H9 (cell line): ENCODE data around the gene IRF4. TPM values are rescaled to one million over a fixed set of nuclear protein-coding genes. Genes with fewer than 3 reads are reported as not detected.

ENCODE experiments used
- DNase-seq: peaks from one replicate; pipeline ENCODE4 v3.0.0-alpha.2; 2017
- H2AFZ ChIP-seq: one replicate; pipeline ENCODE4 v1.6.1; 2013; ENCODE audit warnings: mild to moderate bottlenecking, low read length, control low read depth, moderate library complexity
- H2AK5ac ChIP-seq: 2 replicates; pipeline ENCODE4 v1.6.1; 2013; ENCODE audit warnings: low read length, control low read depth, mixed read lengths; ENCODE audit not compliant: insufficient read length
- H2BK120ac ChIP-seq: one replicate; pipeline ENCODE4 v1.6.1; 2013; ENCODE audit warnings: low read depth, mild to moderate bottlenecking, low read length, control low read depth, inconsistent platforms; ENCODE audit not compliant: poor library complexity, severe bottlenecking
- H2BK12ac ChIP-seq: 2 replicates; pipeline ENCODE4 v1.6.1; 2013; ENCODE audit warnings: low read length, control low read depth, mixed read lengths, low read depth; ENCODE audit not compliant: insufficient read length
- H2BK15ac ChIP-seq: 2 replicates; pipeline ENCODE4 v1.6.1; 2013; ENCODE audit warnings: low read depth, low read length, control low read depth
- H2BK20ac ChIP-seq: one replicate; pipeline ENCODE4 v1.6.1; 2013; ENCODE audit warnings: low read depth, mild to moderate bottlenecking, low read length, control low read depth, inconsistent platforms; ENCODE audit not compliant: poor library complexity, severe bottlenecking
- H2BK5ac ChIP-seq: 2 replicates; pipeline ENCODE4 v1.6.1; 2013; ENCODE audit warnings: low read length, control low read depth, mixed read lengths; ENCODE audit not compliant: insufficient read length
- H3K14ac ChIP-seq: 2 replicates; pipeline ENCODE4 v1.6.1; 2013; ENCODE audit warnings: low read length, control low read depth; ENCODE audit not compliant: insufficient read depth
- H3K18ac ChIP-seq: 2 replicates; pipeline ENCODE4 v1.6.1; 2013; ENCODE audit warnings: low read depth, mild to moderate bottlenecking, mixed read lengths, low read length, control low read depth; ENCODE audit not compliant: insufficient read length
- H3K23ac ChIP-seq: 2 replicates; pipeline ENCODE4 v1.6.1; 2013; ENCODE audit warnings: low read length, control low read depth, mixed read lengths, low read depth; ENCODE audit not compliant: insufficient read length
- H3K23me2 ChIP-seq: 2 replicates; pipeline ENCODE4 v1.6.1; 2013; ENCODE audit warnings: low read depth, mild to moderate bottlenecking, mixed read lengths, low read length, control low read depth; ENCODE audit not compliant: insufficient read length, poor library complexity, severe bottlenecking
- H3K27ac ChIP-seq: 2 replicates; pipeline ENCODE4 v1.5.1; 2013; ENCODE audit warnings: low read length, control low read depth, mixed read lengths, low read depth; ENCODE audit not compliant: insufficient read length
- H3K27me3 ChIP-seq: 2 replicates; pipeline ENCODE4 v1.6.1; 2013; ENCODE audit warnings: low read length, control low read depth, inconsistent platforms; ENCODE audit not compliant: insufficient read depth
- H3K4ac ChIP-seq: 2 replicates; pipeline ENCODE4 v1.6.1; 2013; ENCODE audit warnings: low read depth, mild to moderate bottlenecking, control low read depth, inconsistent platforms, low read length, moderate library complexity
- H3K4me1 ChIP-seq: 2 replicates; pipeline ENCODE4 v1.6.1; 2013; ENCODE audit warnings: low read length, control low read depth, inconsistent platforms; ENCODE audit not compliant: insufficient read depth
- H3K4me2 ChIP-seq: 2 replicates; pipeline ENCODE4 v1.6.1; 2013; ENCODE audit warnings: low read length, control low read depth, mixed read lengths; ENCODE audit not compliant: insufficient read length, insufficient read depth
- H3K56ac ChIP-seq: 2 replicates; pipeline ENCODE4 v1.6.1; 2013; ENCODE audit warnings: low read depth, mild to moderate bottlenecking, mixed read lengths, low read length, control low read depth; ENCODE audit not compliant: insufficient read length
- H3K79me1 ChIP-seq: 2 replicates; pipeline ENCODE4 v1.6.1; 2013; ENCODE audit warnings: low read depth, mild to moderate bottlenecking, moderate library complexity, low read length, control low read depth, inconsistent platforms; ENCODE audit not compliant: insufficient read depth, poor library complexity, severe bottlenecking
- H3K79me2 ChIP-seq: 2 replicates; pipeline ENCODE4 v1.6.1; 2013; ENCODE audit warnings: low read length, control low read depth, inconsistent platforms; ENCODE audit not compliant: insufficient read depth
- H3K9ac ChIP-seq: 2 replicates; pipeline ENCODE4 v1.6.1; 2013; ENCODE audit warnings: low read length, control low read depth, mixed read lengths; ENCODE audit not compliant: insufficient read length; ENCODE audit errors: extremely low read depth
- H3K9me3 ChIP-seq: one replicate; pipeline ENCODE4 v1.6.1; 2013; ENCODE audit warnings: low read depth, low read length, inconsistent platforms; ENCODE audit not compliant: control insufficient read depth
- H3T11ph ChIP-seq: one replicate; pipeline ENCODE4 v1.6.1; 2013; ENCODE audit warnings: mild to moderate bottlenecking, low read length, control low read depth, inconsistent platforms
- H4K20me1 ChIP-seq: one replicate; pipeline ENCODE4 v1.6.1; 2013; ENCODE audit not compliant: control insufficient read depth, insufficient read length, insufficient read depth
- H4K5ac ChIP-seq: 2 replicates; pipeline ENCODE4 v1.6.1; 2013; ENCODE audit warnings: low read depth, mild to moderate bottlenecking, mixed read lengths, low read length, control low read depth; ENCODE audit not compliant: insufficient read length
- H4K8ac ChIP-seq: replicated peaks from 2 replicates; pipeline ENCODE4 v1.6.1; 2013; ENCODE audit warnings: low read length, control low read depth, mixed read lengths, low read depth; ENCODE audit not compliant: insufficient read length
- H4K91ac ChIP-seq: 2 replicates; pipeline ENCODE4 v1.6.1; 2013; ENCODE audit warnings: low read depth, mild to moderate bottlenecking, moderate library complexity, mixed read lengths, low read length, control low read depth; ENCODE audit not compliant: insufficient read length
- H3K27ac Mint-ChIP-seq, 3 experiments: 2 replicates in 2 of 3; 3 replicates in 1 of 3; pipeline ENCODE4 v1.8.0; 2020 to 2021; ENCODE audit warnings: mixed read lengths in 3 of 3, mild to moderate bottlenecking in 1 of 3, moderate library complexity in 1 of 3
- H3K27me3 Mint-ChIP-seq: 2 replicates; pipeline ENCODE4 v1.8.0; 2021; ENCODE audit warnings: low read depth, mild to moderate bottlenecking, moderate library complexity, mixed read lengths
- H3K36me3 Mint-ChIP-seq, 3 experiments: 2 replicates in 2 of 3; 3 replicates in 1 of 3; pipeline ENCODE4 v1.8.0; 2020 to 2021; ENCODE audit warnings: low read depth in 3 of 3, mixed read lengths in 3 of 3; ENCODE audit not compliant: insufficient read depth in 1 of 3
- H3K4me1 Mint-ChIP-seq, 2 experiments: 2 replicates each; pipeline ENCODE4 v1.8.0; 2020; ENCODE audit warnings: mixed read lengths in 2 of 2
- H3K4me3 Mint-ChIP-seq, 2 experiments: 2 replicates in 1 of 2; 3 replicates in 1 of 2; pipeline ENCODE4 v1.8.0; 2020 to 2021; ENCODE audit warnings: mild to moderate bottlenecking in 2 of 2, mixed read lengths in 2 of 2, moderate library complexity in 1 of 2
- H3K9me3 Mint-ChIP-seq, 2 experiments: 2 replicates in 1 of 2; 3 replicates in 1 of 2; pipeline ENCODE4 v1.8.0; 2020; ENCODE audit warnings: mild to moderate bottlenecking in 2 of 2, mixed read lengths in 2 of 2, moderate library complexity in 1 of 2
- WGBS: extraction: QIAGEN DNeasy Blood & Tissue Kit; methylation state at CpG from one replicate; pipeline ENCODE4 v1.1.7; 2013; ENCODE audit warnings: missing lambda C conversion rate, low lambda C conversion rate, mixed read lengths; ENCODE audit not compliant: insufficient read length; ENCODE audit errors: extremely low coverage; 5-methylcytosine and 5-hydroxymethylcytosine counted together
- total RNA-seq: library from RNA; stranded (reverse); gene quantifications from 2 replicates; pipeline ENCODE4 v1.2.1, GENCODE V29; 2021
- TF ChIP-seq, protein P1 (sequence below): fragments of 200-600 bp; sonication (generic); conservative IDR thresholded peaks from 3 replicates; pipeline ENCODE4 v1.8.0; 2021; ENCODE audit warnings: antibody characterized with exemption, mild to moderate bottlenecking

The IRF4 gene
- total RNA-seq, 1 experiment from 2014 or later, result 0.31 TPM

DNA sequence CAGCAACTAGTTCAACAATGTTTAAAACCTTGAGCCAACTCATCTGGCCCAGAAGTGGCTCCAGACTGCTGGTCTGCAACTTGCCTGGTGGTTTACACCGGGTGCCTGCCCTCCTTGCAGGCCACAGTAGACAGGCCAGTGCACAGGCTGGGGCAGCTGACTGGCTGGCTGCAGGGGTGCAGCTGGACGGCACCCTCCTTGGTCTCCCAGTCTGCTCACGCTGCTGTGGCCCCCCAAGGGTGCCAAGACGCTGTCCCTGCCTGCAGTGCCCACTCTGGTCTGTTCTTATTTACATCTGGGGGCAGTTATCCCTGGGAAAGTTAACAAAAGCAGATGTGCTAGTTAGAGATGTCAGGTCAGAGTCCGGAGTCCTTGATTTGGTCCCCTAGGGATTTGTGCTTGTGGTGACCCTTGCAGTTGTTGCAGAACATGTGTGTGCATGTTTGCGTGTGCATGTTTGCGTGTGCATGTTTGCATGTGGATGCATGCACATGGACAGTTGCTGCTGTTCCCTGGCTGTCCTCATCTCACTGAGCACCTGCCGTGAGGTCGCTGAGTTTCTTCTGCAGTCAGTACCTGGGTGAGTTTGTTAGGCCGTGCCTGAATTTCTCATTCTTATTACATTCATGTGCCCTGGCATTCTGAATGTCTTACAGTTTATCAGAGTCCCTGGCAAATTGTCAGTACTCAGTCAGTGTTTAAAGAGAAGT, 48.2 kb upstream of the IRF4 start:
- Mint-ChIP-seq H3K4me3 (no peak overlapping the region), H3K27me3 (peaks cover 2% of the 10 kb centered on the region), H3K27ac (no peak overlapping the region), H3K36me3 (peaks cover 12 to 54% (median 17%) of the 10 kb centered on the region in 3 experiments), H3K4me1 (no peaks in the 10 kb centered on the region), H3K9me3 (peaks cover 90 to 91% of the 10 kb centered on the region in 2 experiments)
- no peak overlapping the region for H3K14ac ChIP-seq
- no peak overlapping the region for H2AK5ac ChIP-seq
- H3K23ac ChIP-seq, result no peak overlapping the region
- H3K79me1 ChIP-seq, result no peaks in the 10 kb centered on the region
- no CpG with 5 or more reads among the region's 10 CpGs for WGBS
- H3K23me2 ChIP-seq, result no peaks in the 10 kb centered on the region
- no peak overlapping the region for H4K91ac ChIP-seq
- no peak overlapping the region for H4K8ac ChIP-seq
- TF ChIP-seq, protein P1, sequence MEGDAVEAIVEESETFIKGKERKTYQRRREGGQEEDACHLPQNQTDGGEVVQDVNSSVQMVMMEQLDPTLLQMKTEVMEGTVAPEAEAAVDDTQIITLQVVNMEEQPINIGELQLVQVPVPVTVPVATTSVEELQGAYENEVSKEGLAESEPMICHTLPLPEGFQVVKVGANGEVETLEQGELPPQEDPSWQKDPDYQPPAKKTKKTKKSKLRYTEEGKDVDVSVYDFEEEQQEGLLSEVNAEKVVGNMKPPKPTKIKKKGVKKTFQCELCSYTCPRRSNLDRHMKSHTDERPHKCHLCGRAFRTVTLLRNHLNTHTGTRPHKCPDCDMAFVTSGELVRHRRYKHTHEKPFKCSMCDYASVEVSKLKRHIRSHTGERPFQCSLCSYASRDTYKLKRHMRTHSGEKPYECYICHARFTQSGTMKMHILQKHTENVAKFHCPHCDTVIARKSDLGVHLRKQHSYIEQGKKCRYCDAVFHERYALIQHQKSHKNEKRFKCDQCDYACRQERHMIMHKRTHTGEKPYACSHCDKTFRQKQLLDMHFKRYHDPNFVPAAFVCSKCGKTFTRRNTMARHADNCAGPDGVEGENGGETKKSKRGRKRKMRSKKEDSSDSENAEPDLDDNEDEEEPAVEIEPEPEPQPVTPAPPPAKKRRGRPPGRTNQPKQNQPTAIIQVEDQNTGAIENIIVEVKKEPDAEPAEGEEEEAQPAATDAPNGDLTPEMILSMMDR, result no peak
- no peak overlapping the region for H2BK20ac ChIP-seq
- H2BK5ac ChIP-seq, result no peak overlapping the region
- H3T11ph ChIP-seq, result no peak overlapping the region
- H3K79me2 ChIP-seq, result no peaks in the 10 kb centered on the region
- no peak overlapping the region for H3K27ac ChIP-seq
- H2BK15ac ChIP-seq, result no peak overlapping the region
- H3K4me2 ChIP-seq, result no peak overlapping the region
- H2BK120ac ChIP-seq, result no peak overlapping the region
- H4K20me1 ChIP-seq, result no peaks in the 10 kb centered on the region
- H2AFZ ChIP-seq, result no peak overlapping the region
- H3K18ac ChIP-seq, result no peak overlapping the region
- DNase-seq, result no peak
- H2BK12ac ChIP-seq, result no peak overlapping the region
- H3K27me3 ChIP-seq, result no peaks in the 10 kb centered on the region
- H3K4ac ChIP-seq, result no peak overlapping the region
- H4K5ac ChIP-seq, result no peak overlapping the region
- H3K9me3 ChIP-seq, result peaks cover 88% of the 10 kb centered on the region
- H3K56ac ChIP-seq, result no peak overlapping the region
- H3K9ac ChIP-seq, result no peak overlapping the region
- no peaks in the 10 kb centered on the region for H3K4me1 ChIP-seq
